Thoracic aorta (tissue), 2 donors: Measurements from ENCODE around the gene GPATCH2L. TPM values are rescaled to one million over a fixed set of nuclear protein-coding genes. Genes with fewer than 3 reads are reported as not detected.

ENCODE experiments used
- ATAC-seq: fragments of 150-250 bp; one replicate; pipeline ENCODE4 v1.8.0; 2017; ENCODE audit warnings: low read depth; ENCODE audit not compliant: insufficient number of reproducible peaks, low FRiP score
- DNase-seq: peaks from one replicate; pipeline ENCODE4 v3.0.0-alpha.2; 2020; ENCODE audit warnings: low spot score
- H3K27ac ChIP-seq, 2 donors: fragments of 200-600 bp; sonication (generic); 1 replicate in 1 of 2; 2 replicates in 1 of 2; pipeline ENCODE4 v1.5.1; 2016; ENCODE audit warnings: mild to moderate bottlenecking in 2 of 2, moderate library complexity in 2 of 2
- H3K27me3 ChIP-seq: fragments of 200-600 bp; sonication (generic); replicated peaks from 2 replicates; pipeline ENCODE4 v1.6.0; 2016; ENCODE audit warnings: mild to moderate bottlenecking; ENCODE audit not compliant: insufficient read depth
- H3K36me3 ChIP-seq: fragments of 200-600 bp; sonication (generic); one replicate; pipeline ENCODE4 v1.5.1; 2016
- H3K4me1 ChIP-seq, 2 donors: fragments of 200-600 bp; sonication (generic); 1 replicate in 1 of 2; 2 replicates in 1 of 2; pipeline versions ENCODE4 v1.5.1 to v1.6.0; 2016; ENCODE audit warnings: low read depth in 2 of 2, mild to moderate bottlenecking in 1 of 2; ENCODE audit not compliant: control insufficient read depth in 1 of 2
- H3K4me3 ChIP-seq: fragments of 200-600 bp; sonication (generic); 2 replicates; pipeline ENCODE4 v1.5.1; 2016; ENCODE audit warnings: mild to moderate bottlenecking
- H3K9me3 ChIP-seq: fragments of 200-600 bp; sonication (generic); 2 replicates; pipeline ENCODE4 v1.5.1; 2016
- CTCF ChIP-seq: fragments of 200-600 bp; sonication (generic); IDR thresholded peaks from one replicate; pipeline ENCODE4 v1.5.1; 2019; ENCODE audit warnings: antibody characterized with exemption
- total RNA-seq, 2 donors: library from RNA; depleted of rRNA; stranded (reverse); fragments of >200 nt; gene quantifications; one replicate each; pipeline versions ENCODE4 v1.1.0 to v1.2.3, GENCODE V29; 2016

Gene GPATCH2L
- total RNA-seq, 2 donors from 2014 or later, result 29.9 to 124 TPM

- H3K36me3 ChIP-seq, result peaks cover 10% of the 10 kb centered on the region
- no peak overlapping the region for H3K27ac ChIP-seq
- no peak for TF ChIP-seq CTCF
- H3K9me3 ChIP-seq, result no peaks in the 10 kb centered on the region
- peaks cover 0 to 3% of the 10 kb centered on the region in 2 donors for H3K4me1 ChIP-seq
- ATAC-seq (no peak), DNase-seq (no peak)
- no peaks in the 10 kb centered on the region for H3K27me3 ChIP-seq
- H3K4me3 ChIP-seq, result no peak overlapping the region
Measured at GRCh38 chr14:76191297-76191696, 39.6 kb downstream of the GPATCH2L start.

DNA sequence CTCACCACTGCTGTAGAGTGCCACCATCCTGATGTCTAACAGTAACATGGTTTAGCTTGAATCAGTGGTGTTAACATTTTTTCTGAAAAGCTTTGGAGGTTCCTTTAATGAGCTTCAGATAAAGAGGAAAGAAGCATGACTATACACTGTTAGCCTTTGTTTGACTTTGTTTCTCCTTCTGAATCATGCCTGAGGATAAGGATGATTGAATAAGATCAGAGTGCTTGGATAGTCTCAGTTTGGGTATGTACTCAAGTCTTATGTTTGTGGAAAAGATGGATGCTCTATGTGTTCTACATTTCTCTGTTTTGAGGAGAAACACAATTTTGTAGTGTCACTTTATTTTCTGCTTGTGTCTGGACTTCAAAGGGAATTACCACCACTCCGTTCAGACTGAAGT lies 42.0 kb downstream of the GPATCH2L start:
- Histone ChIP-seq H3K27ac (no peak overlapping the region), H3K9me3 (no peaks in the 10 kb centered on the region), H3K36me3 (peaks cover 25% of the 10 kb centered on the region), H3K4me1 (no peaks in the 10 kb centered on the region), H3K4me3 (no peak overlapping the region), H3K27me3 (no peaks in the 10 kb centered on the region)
- no peak for ATAC-seq
- DNase-seq, result no peak
- TF ChIP-seq CTCF, result no peak

GRCh38 chr14:76194327-76194726 lies 42.6 kb downstream of the GPATCH2L start:
- no peak for TF ChIP-seq CTCF
- no peaks in the 10 kb centered on the region for H3K4me1 ChIP-seq
- peaks cover 27% of the 10 kb centered on the region for H3K36me3 ChIP-seq
- no peak overlapping the region for H3K4me3 ChIP-seq
- ATAC-seq, result no peak
- H3K9me3 ChIP-seq, result no peaks in the 10 kb centered on the region
- no peak overlapping the region for H3K27ac ChIP-seq
- no peaks in the 10 kb centered on the region for H3K27me3 ChIP-seq
- no peak for DNase-seq

GRCh38 chr14:76195003-76195402 lies 43.3 kb downstream of the GPATCH2L start:
- no peak for ATAC-seq

GRCh38 chr14:76196980-76197695 lies 45.4 kb downstream of the GPATCH2L start:
- Histone ChIP-seq H3K4me3 (no peak overlapping the region), H3K27ac (no peak overlapping the region), H3K9me3 (no peaks in the 10 kb centered on the region), H3K4me1 (no peaks in the 10 kb centered on the region), H3K27me3 (no peaks in the 10 kb centered on the region), H3K36me3 (peaks cover 38% of the 10 kb centered on the region)
- no peak for DNase-seq
- no peak for TF ChIP-seq CTCF
- no peak for ATAC-seq

More at GRCh38 chr14:76195003-76195402, 43.3 kb downstream of the GPATCH2L start:
- no peak overlapping the region for H3K27ac ChIP-seq
- H3K4me1 ChIP-seq, result no peaks in the 10 kb centered on the region
- TF ChIP-seq CTCF, result no peak
- peaks cover 34% of the 10 kb centered on the region for H3K36me3 ChIP-seq
- no peak for DNase-seq
- H3K9me3 ChIP-seq, result no peaks in the 10 kb centered on the region
- no peaks in the 10 kb centered on the region for H3K27me3 ChIP-seq
- no peak overlapping the region for H3K4me3 ChIP-seq
